ENCODE data around the gene TMOD1.
"Not testable (repeated sequence)": the region's sequence is repeated elsewhere in the genome, so short reads cannot be mapped to it uniquely, and the experiment has no call there.

The TMOD1 gene

GRCh38 chr9:97565262-97565661 lies 63.8 kb downstream of the TMOD1 start:
- no peak for DNase-seq (ENCODE audit: low spot score)

- no peak for DNase-seq (ENCODE audit: low spot score)
Observed at GRCh38 chr9:97567182-97567893, 65.9 kb downstream of the TMOD1 start.

GRCh38 chr9:97567894-97568202 lies 66.4 kb downstream of the TMOD1 start:
- no peak for DNase-seq (ENCODE audit: low spot score)

GRCh38 chr9:97568461-97569275 lies 67.2 kb downstream of the TMOD1 start:
- no peak for DNase-seq (ENCODE audit: low spot score)

- no peak for DNase-seq (ENCODE audit: low spot score)
Observed at GRCh38 chr9:97570899-97571298, 69.4 kb downstream of the TMOD1 start.

GRCh38 chr9:97571664-97572063 lies 70.2 kb downstream of the TMOD1 start:
- no peak for DNase-seq (ENCODE audit: low spot score)

- DNase-seq (ENCODE audit: low spot score): no peak
Observed at GRCh38 chr9:97572196-97572891, 70.9 kb downstream of the TMOD1 start.

GRCh38 chr9:97572892-97573365 lies 71.5 kb downstream of the TMOD1 start:
- DNase-seq (ENCODE audit: low spot score): no peak

GRCh38 chr9:97573482-97574073 lies 72.1 kb downstream of the TMOD1 start:
- no peak for DNase-seq (ENCODE audit: low spot score)

- DNase-seq (ENCODE audit: low spot score): not testable (repeated sequence)
Observed at GRCh38 chr9:97574101-97574571, 72.7 kb downstream of the TMOD1 start.

GRCh38 chr9:97574921-97575672 lies 73.6 kb downstream of the TMOD1 start:
- DNase-seq (ENCODE audit: low spot score): peak; percentile 14

- no peak for DNase-seq (ENCODE audit: low spot score)
Observed at GRCh38 chr9:97575673-97576200, 74.3 kb downstream of the TMOD1 start.

GRCh38 chr9:97577051-97577450 lies 75.6 kb downstream of the TMOD1 start:
- DNase-seq (ENCODE audit: low spot score): no peak

- DNase-seq (ENCODE audit: low spot score): no peak
Observed at GRCh38 chr9:97578846-97579245, 77.4 kb downstream of the TMOD1 start.

- no peak for DNase-seq (ENCODE audit: low spot score)
Observed at GRCh38 chr9:97579914-97580313, 78.4 kb downstream of the TMOD1 start.

GRCh38 chr9:97581590-97581989 lies 80.1 kb downstream of the TMOD1 start:
- DNase-seq (ENCODE audit: low spot score): not testable (repeated sequence)

- DNase-seq (ENCODE audit: low spot score): not testable (repeated sequence)
Observed at GRCh38 chr9:97584778-97585177, 83.3 kb downstream of the TMOD1 start.

- not testable (repeated sequence) for DNase-seq (ENCODE audit: low spot score)
Observed at GRCh38 chr9:97586909-97587308, 85.4 kb downstream of the TMOD1 start.

- DNase-seq (ENCODE audit: low spot score): no peak
Observed at GRCh38 chr9:97591535-97591934, 90.1 kb downstream of the TMOD1 start.

- DNase-seq (ENCODE audit: low spot score): no peak
Observed at GRCh38 chr9:97592126-97592525, 90.7 kb downstream of the TMOD1 start.

GRCh38 chr9:97593960-97594359 lies 92.5 kb downstream of the TMOD1 start:
- DNase-seq (ENCODE audit: low spot score): no peak
